Astrocyte of the cerebellum (primary cell): ENCODE results near the gene LTBP3.

Experiments used
- DNase-seq: peaks from one replicate; pipeline ENCODE4 v3.0.0-alpha.2; 2011; ENCODE audit warnings: low read depth
- H3K4me3 ChIP-seq: 2 replicates; pipeline ENCODE4 v1.5.1; 2011; ENCODE audit warnings: mild to moderate bottlenecking, low read depth, low read length, moderate library complexity
- in situ Hi-C: cut with HindIII; loops from 2 replicates; pipeline ENCODE4 v1.10.0; 2017; ENCODE audit warnings: low sequenced_read_pairs
- TF ChIP-seq, protein P1 (sequence below): IDR thresholded peaks from 2 replicates; pipeline ENCODE4 v1.5.1; 2012; ENCODE audit warnings: low read length, low read depth, moderate library complexity, mild to moderate bottlenecking; ENCODE audit errors: missing control alignments

LTBP3 gene

DNA sequence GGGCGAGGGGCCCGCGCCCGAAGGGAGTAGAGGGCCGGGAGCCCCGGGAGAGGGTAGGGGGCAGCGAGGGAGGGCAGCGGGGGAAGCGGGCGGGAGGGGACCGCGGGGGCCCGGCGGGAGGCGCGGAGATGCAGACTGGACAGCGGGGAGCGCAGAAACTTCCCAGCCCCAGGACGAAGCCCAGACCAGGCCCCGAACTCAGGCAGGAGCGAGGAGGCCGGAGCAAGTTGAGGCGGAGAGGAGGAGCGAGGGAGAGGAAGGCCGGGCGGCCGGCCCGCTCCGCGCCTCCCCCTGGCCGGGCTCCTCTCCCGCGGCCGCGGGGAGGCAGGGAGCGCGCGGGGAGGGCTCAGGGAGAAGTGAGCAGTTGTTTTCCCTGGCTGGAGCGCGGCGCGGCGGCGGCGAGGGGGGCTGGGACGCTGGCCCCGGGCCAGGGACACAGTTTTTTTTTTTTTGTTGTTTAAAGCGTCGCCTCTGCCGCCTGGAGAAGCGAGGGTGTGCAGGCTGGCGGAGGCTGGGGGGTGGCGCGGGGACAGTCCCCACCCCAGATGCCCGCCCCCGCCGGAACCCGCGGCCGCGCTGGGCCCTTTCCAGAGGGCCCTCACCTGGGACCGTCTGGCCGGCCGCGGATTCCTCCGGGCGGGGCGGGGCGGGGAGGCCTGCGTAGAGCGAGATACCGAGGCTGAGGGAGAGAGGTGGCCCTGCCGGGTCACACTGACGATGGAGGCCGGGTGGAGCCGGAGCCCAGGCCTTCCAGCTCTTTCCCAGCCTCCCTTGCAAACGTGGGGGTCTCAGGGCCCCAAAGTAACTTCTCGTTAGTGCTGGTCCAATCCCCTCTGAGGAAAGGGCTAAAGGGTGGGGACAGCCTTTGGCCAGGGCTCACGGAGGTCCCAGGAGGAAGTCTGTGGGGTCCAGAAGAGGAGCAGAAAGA is at the start of gene LTBP3:
Gene LTBP3, minus strand, starts transcription at position 358 of the 928 bp plus-strand sequence. CDS start 400 bp downstream, outside the sequence.
- peak within 1 kb of the TSS; percentile 70 for H3K4me3 ChIP-seq
- DNase-seq = no peak
- in situ Hi-C loops = no loop called here
- TF ChIP-seq, protein P1, sequence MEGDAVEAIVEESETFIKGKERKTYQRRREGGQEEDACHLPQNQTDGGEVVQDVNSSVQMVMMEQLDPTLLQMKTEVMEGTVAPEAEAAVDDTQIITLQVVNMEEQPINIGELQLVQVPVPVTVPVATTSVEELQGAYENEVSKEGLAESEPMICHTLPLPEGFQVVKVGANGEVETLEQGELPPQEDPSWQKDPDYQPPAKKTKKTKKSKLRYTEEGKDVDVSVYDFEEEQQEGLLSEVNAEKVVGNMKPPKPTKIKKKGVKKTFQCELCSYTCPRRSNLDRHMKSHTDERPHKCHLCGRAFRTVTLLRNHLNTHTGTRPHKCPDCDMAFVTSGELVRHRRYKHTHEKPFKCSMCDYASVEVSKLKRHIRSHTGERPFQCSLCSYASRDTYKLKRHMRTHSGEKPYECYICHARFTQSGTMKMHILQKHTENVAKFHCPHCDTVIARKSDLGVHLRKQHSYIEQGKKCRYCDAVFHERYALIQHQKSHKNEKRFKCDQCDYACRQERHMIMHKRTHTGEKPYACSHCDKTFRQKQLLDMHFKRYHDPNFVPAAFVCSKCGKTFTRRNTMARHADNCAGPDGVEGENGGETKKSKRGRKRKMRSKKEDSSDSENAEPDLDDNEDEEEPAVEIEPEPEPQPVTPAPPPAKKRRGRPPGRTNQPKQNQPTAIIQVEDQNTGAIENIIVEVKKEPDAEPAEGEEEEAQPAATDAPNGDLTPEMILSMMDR = no peak

DNA sequence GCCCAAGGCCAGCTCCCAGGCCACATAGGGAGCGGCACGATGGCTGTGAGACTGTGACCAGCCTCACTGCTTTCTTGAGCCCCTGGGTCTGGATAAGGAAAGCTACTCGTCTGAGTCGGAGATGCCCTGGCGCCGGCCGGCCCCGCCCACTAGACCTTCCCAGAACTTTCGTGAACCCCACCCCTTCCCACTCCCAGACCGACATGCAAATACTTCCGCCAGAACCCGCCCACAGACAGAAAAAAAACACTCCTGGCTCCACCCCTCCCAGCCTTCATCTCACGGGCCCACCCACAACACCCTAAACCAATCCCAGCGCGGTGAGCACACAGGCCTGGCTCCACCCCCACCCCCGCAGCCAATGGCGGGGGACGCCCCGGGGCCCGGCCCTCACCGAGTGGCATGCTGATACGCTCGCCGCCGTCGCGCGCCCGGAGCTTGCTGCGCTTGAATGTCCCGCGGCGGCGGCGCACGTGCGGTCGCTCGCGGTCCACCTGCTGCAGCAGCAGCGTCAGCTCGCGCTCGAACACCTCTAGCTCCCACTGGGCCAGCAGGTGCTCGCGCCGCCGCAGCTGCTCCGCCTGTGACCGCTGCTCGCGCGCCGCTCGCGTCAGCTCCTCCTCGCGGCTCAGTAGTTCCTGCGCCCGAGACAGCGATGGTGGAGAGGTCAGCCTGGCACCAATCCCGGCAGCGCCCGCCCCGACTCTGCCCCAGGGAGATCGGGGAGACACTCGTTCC is 48.9 kb upstream of the LTBP3 start:
- in situ Hi-C loops = no loop called here
- TF ChIP-seq, protein P1 = no peak
- peak; percentile 89 for DNase-seq
- peak overlapping the region; percentile 14 for H3K4me3 ChIP-seq

DNA sequence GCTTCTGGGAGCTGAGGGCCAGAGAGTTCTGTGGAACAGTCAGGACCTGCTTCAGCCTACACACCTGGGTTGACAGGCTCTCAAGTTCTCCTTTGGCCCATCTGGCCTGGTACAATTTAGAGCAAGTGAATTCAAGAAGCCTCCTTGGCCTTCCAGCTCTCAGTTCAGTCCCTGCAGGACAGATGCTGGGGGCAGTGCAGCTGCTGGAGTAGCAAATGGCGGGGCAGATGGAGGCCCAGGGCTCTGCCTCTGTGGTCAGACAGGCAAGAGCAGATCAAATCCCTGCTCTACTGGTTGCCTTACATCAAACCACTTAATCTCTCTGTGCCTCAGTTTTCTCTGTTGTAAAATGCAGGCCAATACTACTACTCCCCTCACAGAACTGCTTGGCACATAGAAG is 46.1 kb upstream of the LTBP3 start:
- TF ChIP-seq, protein P1 = no peak
- in situ Hi-C loops = no loop called here
- no peak overlapping the region for H3K4me3 ChIP-seq
- DNase-seq = no peak

DNA sequence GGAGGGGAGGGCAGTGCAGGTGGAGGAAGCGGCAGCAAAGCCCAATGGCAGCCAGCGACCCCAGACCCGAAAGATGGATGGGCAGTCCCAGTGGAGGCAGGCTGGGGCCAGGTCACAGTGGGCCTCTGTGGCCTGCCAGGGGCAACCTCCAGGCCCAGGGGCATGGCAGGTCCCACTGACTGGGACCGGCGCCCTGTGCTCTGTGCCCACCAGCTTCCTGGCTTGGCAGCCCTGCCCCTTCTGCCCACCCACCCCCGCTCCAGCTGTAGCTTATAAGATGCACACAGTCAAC is 41.7 kb upstream of the LTBP3 start:
- DNase-seq = no peak
- in situ Hi-C loops = no loop called here
- TF ChIP-seq, protein P1 = no peak
- H3K4me3 ChIP-seq = no peak overlapping the region

DNA sequence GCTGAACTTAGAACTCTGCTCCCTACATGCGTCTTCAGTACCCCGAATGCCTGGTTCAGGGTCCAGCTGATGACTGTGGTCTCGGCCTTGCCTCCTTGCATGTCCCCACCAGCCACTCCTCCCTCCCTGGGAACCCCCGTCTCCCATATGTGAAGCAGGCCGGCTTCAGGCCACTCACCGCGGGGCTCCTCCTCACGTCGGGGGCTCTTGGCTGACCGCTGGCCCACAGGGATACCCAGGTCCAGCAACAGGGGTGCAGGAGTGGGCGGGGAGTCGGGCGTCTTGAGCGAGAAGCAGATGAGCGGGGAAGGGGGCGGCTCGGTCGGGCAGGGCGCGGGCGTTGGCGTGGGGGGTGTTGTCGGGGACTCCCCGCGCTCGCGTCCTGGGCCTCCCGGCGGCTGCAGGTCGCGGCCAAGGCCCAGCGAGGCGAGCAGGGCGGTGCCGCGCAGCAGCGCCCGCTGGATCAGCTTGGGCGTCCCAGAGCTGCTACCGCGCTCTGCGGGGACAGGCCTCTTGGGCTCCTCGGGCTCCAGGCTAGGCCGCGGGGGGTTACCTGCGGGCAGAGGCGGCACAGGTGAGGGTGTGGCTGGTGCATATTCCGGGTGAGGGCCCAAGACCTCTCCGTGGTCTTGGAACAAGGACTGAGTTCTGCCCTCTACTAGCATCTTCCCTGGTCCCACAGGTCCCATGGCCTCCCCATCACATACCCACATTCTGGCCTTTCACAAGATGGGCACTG is 41.2 kb upstream of the LTBP3 start:
- H3K4me3 ChIP-seq = no peak overlapping the region
- no peak for DNase-seq
- TF ChIP-seq, protein P1 = no peak
- in situ Hi-C loops = no loop called here

DNA sequence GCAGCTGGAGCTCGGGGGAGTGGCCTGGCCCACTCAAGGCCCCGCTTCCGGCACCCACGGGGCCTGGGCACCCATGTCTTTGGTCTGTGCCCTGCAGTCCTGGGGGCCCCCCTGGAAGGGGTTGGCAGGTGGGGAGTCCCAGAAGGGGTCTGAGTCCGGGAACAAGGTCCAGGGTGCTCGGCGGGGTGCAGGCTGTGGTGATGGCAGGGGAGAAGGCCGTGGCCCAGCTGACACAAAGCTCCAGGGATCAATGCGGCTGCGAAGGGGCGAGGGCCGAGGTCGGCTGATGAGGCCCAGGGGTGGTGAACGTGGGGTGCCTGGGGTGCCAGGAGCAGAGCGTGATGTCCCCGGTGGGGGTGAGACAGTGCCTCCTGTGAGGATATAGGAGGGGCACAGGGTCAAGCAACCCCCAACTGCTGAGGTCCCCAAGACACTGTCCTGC is 40.1 kb upstream of the LTBP3 start:
- TF ChIP-seq, protein P1 = no peak
- no peak overlapping the region for H3K4me3 ChIP-seq
- in situ Hi-C loops = no loop called here
- DNase-seq = no peak
